Right kidney (tissue), 1 donor: ENCODE data around the gene FLAD1.

Experiments
- DNase-seq: peaks from one replicate; pipeline ENCODE4 v3.0.0-alpha.2; 2016

Gene FLAD1

GRCh38 chr1:155038602-155039307 lies 55.6 kb downstream of the FLAD1 start:
- DNase-seq = no peak

DNA sequence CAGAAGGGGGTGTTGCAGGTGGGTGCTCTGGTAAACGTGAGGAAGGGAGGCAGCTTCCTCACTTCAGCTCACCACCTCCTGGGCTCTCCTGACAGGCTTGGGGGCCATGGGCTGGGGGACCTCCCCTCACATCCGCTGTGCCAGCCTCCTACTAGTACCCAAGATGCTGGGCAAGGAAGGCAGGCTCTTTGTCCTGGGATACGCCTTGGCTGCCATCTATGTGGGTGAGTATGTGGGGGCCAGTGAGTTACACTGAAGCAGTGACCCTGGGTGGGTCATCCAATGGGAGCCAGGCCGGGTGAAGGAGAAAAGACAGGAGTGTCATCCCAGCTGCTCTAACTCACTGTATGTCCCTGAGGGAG lies 56.1 kb downstream of the FLAD1 start:
- DNase-seq = no peak

DNA sequence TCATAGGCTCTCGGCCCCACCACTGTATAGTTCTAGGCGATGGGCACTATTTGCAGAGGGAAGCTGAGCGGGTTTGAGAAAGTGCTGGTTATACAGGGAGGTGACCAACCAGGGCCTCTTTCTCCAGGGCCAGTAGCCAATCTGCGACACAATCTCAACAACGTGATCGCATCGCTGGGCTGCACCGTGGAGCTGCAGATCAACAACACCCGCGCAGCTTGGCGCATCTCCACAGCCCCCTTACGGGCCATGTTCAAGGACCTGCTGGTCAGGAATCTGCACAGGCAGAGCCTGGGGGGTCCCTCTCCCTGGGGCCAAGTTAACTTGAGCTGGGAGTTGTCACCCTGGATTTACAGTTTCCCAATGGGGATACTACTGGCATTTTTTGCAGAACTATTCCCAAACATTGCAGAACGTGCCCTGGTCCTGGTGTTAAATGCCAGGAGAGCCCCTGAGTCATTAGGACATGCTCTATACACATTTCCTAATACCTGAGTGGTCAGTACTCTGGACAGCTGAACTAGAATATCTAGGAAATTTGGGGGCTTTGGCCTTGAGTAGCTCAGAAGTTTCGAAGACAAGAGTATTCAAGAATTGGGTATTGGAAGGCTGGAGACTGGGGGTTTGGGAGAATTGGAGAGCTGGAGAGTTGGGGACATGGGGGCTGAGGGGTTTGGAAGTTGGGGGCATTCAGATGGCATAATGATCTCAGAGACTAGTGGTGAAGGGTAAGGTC lies 57.4 kb downstream of the FLAD1 start:
- DNase-seq = no peak
